ENCODE measurements around the gene RAP1A. TPM values are rescaled to one million over a fixed set of nuclear protein-coding genes. Genes with fewer than 3 reads are reported as not detected.

The RAP1A gene
- 36.0 and 39.3 TPM in 2 replicates for total RNA-seq

GRCh38 chr1:111619635-111620440 is at the start of gene RAP1A:
RAP1A (plus strand) TSS chr1:111619789; CDS start chr1:111691361, 71,572 bp downstream.

DNA sequence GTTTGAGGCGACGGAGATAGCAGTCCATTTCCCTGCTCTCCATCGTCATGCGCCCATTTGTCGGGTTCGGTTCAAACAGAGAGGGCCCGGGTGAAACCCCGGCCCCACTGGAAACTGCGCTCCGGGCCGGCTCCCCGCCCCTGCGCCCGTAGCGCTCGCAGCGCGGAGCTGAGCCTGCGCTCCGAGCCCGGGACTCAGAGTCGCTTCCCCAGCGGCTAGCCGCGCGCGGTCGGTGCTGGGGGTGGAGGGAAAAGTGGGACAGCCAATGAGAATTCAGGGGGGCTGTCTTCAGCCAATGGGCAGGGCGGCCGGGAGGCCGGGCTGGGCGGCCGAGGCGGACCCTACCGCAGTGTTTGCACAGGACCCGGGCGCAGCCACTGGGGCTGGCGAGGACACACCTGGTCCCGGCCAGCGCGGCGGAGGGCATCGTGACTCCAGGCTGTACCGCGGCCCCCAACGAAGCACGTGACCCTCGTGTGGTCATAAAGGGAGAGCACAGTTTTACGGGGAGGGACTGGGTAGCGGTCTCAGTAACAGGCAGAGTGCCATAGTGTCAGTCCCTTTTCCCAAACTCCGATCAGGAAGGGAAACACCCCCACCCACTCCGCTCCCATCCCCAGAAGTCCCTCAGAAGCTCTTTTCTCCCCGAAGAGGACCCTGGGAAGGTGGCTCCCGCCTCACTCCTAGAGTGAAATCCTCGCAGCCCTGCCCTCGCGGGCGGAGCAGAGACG is 119.8 kb downstream of the RAP1A start, which contains the start of gene INKA2:
INKA2 (minus strand) TSS at position 202 of the 731 bp plus-strand sequence; CDS start at position 49, 153 bp downstream.

DNA sequence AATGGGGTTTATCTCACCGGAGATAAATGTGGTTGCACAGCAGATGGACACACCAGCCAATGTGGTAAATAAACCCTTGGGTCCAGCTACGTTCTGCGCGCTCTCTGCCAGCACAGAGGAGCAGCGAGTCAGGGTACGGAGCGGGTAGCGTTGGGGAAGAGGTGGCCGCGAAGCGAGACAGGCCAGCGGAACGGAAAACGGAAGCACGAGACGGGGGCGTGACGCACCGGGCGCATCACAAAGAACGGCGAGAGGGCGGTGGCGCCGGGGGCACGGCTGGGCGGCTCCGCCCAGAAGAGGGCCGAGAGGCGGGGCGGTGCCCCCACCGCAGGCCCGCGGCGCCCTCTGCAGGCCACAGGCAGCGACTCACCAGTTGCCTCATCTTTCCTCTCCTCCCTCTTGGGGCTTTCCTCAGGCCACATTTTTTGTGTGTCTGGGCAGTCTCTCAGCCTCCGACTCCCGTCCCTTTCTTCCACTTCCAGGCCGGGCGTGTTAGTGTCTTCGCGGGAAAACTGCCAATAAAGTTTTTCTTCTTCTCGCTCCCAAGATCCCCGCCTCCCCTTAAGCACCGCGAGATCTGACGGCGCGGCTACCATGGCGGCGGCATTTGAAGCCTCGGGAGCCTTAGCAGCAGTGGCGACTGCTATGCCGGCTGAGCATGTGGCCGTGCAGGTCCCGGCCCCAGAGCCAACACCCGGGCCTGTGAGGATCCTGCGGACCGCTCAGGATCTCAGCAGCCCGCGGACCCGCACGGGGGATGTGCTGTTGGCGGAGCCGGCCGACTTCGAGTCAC is 135.9 kb downstream of the RAP1A start, which contains the start of gene DDX20:
DDX20 (plus strand) TSS at position 571 of the 793 bp plus-strand sequence; CDS start at position 595, 24 bp downstream.

Other genes starting within 250 kb of the RAP1A start
- gene OVGP1, start 192.1 kb upstream of the RAP1A start, total RNA-seq = 0.37 and 0.44 TPM in 2 replicates
- 35.7 and 65.0 TPM in 2 replicates for gene WDR77, start 170.5 kb upstream of the RAP1A start, total RNA-seq
- gene ATP5PB, start 170.3 kb upstream of the RAP1A start, total RNA-seq = 269 and 361 TPM in 2 replicates
- gene C1orf162, start 145.8 kb upstream of the RAP1A start, total RNA-seq = 0.11 and 0.12 TPM in 2 replicates
- not detected in 2 replicates for gene ADORA3, start 116.2 kb upstream of the RAP1A start, total RNA-seq
- gene TMIGD3, start 116.2 kb upstream of the RAP1A start, total RNA-seq = not detected in 2 replicates
- 0.87 and 0.89 TPM in 2 replicates for gene INKA2, start 119.6 kb downstream of the RAP1A start, total RNA-seq
- gene DDX20, start 136.1 kb downstream of the RAP1A start, total RNA-seq = 12.0 and 19.0 TPM in 2 replicates

Measured in uterine smooth muscle cell (primary cell).